GM12872 (cell line): ENCODE data around the gene SLC49A3.

Source experiments
- CTCF ChIP-seq: IDR thresholded peaks from 3 replicates; pipeline ENCODE4 v1.5.1; 2011; ENCODE audit warnings: low read depth, mild to moderate bottlenecking, low read length, moderate library complexity; ENCODE audit not compliant: insufficient read depth

Gene SLC49A3

DNA sequence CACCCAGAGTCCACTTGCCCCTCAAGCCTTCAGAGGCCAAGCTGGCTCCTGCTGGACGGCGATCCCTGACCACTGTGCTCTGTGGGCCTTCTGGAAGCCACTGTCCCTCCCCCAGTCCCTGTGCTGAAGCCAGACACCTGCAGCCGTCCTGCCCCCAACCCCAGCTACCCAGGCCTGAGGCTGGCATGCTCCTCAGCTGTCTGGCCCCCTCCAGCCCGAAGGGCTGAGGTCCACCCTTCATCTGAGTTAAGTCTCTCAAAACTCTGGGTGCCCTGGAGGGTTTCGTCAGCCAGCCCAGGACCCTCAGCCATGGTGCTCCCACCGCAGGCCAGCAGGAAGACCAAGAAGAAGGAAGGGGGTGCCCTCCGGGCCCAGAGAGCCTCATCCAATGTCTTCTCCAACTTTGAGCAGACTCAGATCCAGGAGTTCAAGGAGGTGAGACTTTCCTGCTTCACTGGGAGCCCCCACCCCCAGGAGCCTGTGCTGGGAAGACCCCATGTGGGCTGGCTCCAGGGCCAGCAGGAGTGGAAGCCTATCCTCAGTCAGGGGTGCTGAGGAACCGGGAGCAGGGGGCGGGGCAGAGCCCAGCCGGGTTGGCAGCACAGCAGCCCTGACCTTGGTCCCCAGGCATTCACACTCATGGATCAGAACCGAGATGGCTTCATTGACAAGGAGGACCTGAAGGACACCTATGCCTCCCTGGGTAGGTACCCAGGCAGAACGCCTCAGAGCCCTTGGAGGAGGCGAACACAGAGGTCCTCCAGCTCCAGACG is 10.4 kb downstream of the SLC49A3 start:
- TF ChIP-seq CTCF, result no peak

GRCh38 chr4:677431-678293 is 11.3 kb downstream of the SLC49A3 start:
- TF ChIP-seq CTCF, result no peak

GRCh38 chr4:676871-677235 is 12.1 kb downstream of the SLC49A3 start:
- no peak for TF ChIP-seq CTCF

DNA sequence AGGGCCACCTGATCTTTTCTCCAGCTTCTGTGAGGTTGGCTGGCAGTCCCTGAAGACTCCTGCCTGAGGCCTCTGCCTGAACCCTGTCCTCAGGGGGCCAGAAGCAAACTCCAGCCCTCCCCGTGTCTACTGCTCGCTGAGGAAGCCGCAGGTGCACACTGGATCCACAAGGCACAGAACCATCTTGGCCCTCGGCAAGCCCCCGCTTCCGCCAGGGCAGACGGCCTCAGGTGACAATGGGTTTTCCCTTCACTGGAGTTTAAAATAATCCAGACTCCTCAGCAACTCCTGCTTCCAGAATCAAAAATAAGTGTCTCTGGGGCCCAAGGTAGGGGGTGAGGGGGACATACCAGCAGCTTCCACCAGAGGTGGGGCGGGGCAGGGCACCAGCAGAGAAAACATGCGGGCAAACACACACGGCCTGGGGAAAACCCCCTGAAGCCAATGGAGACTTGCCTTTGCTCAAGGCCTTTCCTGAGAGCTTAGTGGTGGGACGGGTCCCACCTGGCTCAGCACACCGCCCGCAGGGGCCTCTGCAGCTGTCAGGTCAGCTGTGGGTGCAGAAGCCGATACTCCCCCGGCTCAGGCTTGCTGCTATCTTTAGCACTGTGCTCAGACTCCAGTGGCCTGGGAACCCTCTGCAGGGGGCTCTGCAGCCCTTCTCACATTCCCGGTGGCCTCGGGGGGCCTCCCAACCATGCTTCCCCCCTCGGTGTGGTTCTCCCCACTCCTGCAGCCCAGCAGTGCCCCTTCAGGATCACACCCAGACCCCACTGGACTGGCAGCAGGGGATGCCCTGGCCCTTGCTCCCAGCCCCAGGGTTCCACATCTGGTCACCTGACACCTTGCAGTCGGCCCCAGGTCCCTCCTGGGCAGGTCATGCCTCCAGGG is 12.7 kb downstream of the SLC49A3 start:
- TF ChIP-seq CTCF, result no peak

GRCh38 chr4:675036-675882 is 13.7 kb downstream of the SLC49A3 start:
- no peak for TF ChIP-seq CTCF

- peak; percentile 99 for TF ChIP-seq CTCF
Observed at GRCh38 chr4:674172-675035, 14.5 kb downstream of the SLC49A3 start, which contains the start of the genes ATP5ME and MYL5. ATP5ME (minus strand) TSS chr4:674276; CDS start chr4:674247, 29 bp downstream. MYL5 (plus strand) TSS chr4:674542; CDS start chr4:678027, 3,485 bp downstream.
